Measurements from ENCODE around the gene GPS1. TPM values are rescaled to one million over a fixed set of nuclear protein-coding genes. Genes with fewer than 3 reads are reported as not detected.

Gene GPS1
- total RNA-seq, 2 donors from 2014 or later, result 79.5 to 90.8 TPM

GRCh38 chr17:82064433-82065192 lies 12.9 kb downstream of the GPS1 start:
- Histone ChIP-seq H3K9me3 (no peaks in the 10 kb centered on the region), H3K27me3 (no peaks in the 10 kb centered on the region), H3K36me3 (peaks cover 22% of the 10 kb centered on the region), H3K4me3 (peak overlapping the region; percentile 77 to 89), H3K27ac (peak overlapping the region; percentile 63 to 81), H3K4me1 (peaks cover 0 to 31% of the 10 kb centered on the region in 2 donors)
- DNase-seq (ENCODE audit: low spot score), result no peak
- TF ChIP-seq CTCF (IDR thresholded peaks at IDR 0.05), result no peak

- peaks cover 16% of the 10 kb centered on the region for H3K36me3 ChIP-seq
- no peak for TF ChIP-seq CTCF (IDR thresholded peaks at IDR 0.05)
- peaks cover 0 to 31% of the 10 kb centered on the region in 2 donors for H3K4me1 ChIP-seq
- no peaks in the 10 kb centered on the region for H3K9me3 ChIP-seq
- H3K27me3 ChIP-seq, result no peaks in the 10 kb centered on the region
- DNase-seq (ENCODE audit: low spot score), result no peak
- H3K4me3 ChIP-seq, result peak overlapping the region; percentile 77 to 89
- peak overlapping the region; percentile 63 to 81 for H3K27ac ChIP-seq
These were observed 13.5 kb downstream of the GPS1 start for GRCh38 chr17:82065193-82065637.

GRCh38 chr17:82065638-82066303 lies 14.1 kb downstream of the GPS1 start, which contains the start of gene DUS1L:
TSS of gene DUS1L (minus strand) at chr17:82065804. CDS start at chr17:82065059, 745 bp downstream.
- Histone ChIP-seq H3K4me1 (peaks cover 0 to 31% of the 10 kb centered on the region in 2 donors), H3K27me3 (no peaks in the 10 kb centered on the region), H3K36me3 (peaks cover 10% of the 10 kb centered on the region), H3K4me3 (peak within 1 kb of the TSS; percentile 77 to 89), H3K27ac (peak within 1 kb of the TSS; percentile 82 to 89), H3K9me3 (no peaks in the 10 kb centered on the region)
- no peak for TF ChIP-seq CTCF (IDR thresholded peaks at IDR 0.05)
- no peak for DNase-seq (ENCODE audit: low spot score)

GRCh38 chr17:82070611-82071010 lies 18.9 kb downstream of the GPS1 start:
- H3K27ac ChIP-seq, result no peak overlapping the region

GRCh38 chr17:82072827-82073226 lies 21.1 kb downstream of the GPS1 start:
- TF ChIP-seq CTCF (IDR thresholded peaks at IDR 0.05), result no peak
- no peak for DNase-seq (ENCODE audit: low spot score)
- no peak overlapping the region for H3K4me3 ChIP-seq
- H3K4me1 ChIP-seq, result no peaks in the 10 kb centered on the region
- no peaks in the 10 kb centered on the region for H3K36me3 ChIP-seq
- no peaks in the 10 kb centered on the region for H3K9me3 ChIP-seq
- H3K27ac ChIP-seq, result no peak overlapping the region
- H3K27me3 ChIP-seq, result no peaks in the 10 kb centered on the region

More at GRCh38 chr17:82070611-82071010, 18.9 kb downstream of the GPS1 start:
- Histone ChIP-seq H3K4me1 (peaks cover 0 to 9% of the 10 kb centered on the region in 2 donors), H3K27me3 (no peaks in the 10 kb centered on the region), H3K4me3 (no peak overlapping the region), H3K9me3 (no peaks in the 10 kb centered on the region), H3K36me3 (no peaks in the 10 kb centered on the region)
- TF ChIP-seq CTCF (IDR thresholded peaks at IDR 0.05), result no peak
- no peak for DNase-seq (ENCODE audit: low spot score)
